Jurkat, Clone E6-1 (cell line): ENCODE data around the gene ALS2CL.

Experiments
- DNase-seq: peaks from one replicate; pipeline ENCODE4 v3.0.0-alpha.2; 2011; ENCODE audit warnings: low read depth, low spot score
- H3K4me3 ChIP-seq: 2 replicates; pipeline ENCODE4 v1.5.1; 2011; ENCODE audit warnings: mild to moderate bottlenecking, low read length, control low read depth, moderate library complexity

Gene ALS2CL

GRCh38 chr3:46681856-46682540, 11.5 kb downstream of the ALS2CL start:
- no peak for DNase-seq
- no peak overlapping the region for H3K4me3 ChIP-seq

GRCh38 chr3:46681387-46681786, 12.1 kb downstream of the ALS2CL start:
- H3K4me3 ChIP-seq, result no peak overlapping the region
- no peak for DNase-seq

DNA sequence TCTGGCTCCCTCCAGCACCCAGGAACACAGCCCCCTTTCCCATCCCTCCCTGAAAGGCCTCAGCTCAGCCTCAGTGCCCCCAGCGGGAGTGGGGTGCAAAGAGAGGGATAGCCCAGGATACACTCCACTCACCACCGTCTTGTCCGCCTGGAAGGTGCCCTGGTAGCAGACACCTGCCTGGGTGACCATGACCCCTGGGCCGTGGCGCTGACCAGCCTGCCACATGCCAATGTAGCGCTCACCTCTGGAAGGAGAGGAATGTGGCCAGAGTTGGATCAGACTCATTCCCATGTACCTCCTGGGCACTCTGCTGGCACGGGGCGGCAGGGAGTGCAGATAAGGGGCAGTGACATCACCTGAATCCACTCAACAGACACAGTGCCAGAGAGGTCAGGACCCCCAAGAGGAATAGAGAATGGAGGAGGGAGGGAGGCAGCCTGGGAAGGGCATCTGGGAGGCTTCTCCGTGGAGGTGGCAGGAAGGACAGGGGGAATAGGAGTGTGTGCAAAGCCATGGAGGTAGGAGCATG, 13.1 kb downstream of the ALS2CL start:
- H3K4me3 ChIP-seq, result no peak overlapping the region
- DNase-seq, result no peak

DNA sequence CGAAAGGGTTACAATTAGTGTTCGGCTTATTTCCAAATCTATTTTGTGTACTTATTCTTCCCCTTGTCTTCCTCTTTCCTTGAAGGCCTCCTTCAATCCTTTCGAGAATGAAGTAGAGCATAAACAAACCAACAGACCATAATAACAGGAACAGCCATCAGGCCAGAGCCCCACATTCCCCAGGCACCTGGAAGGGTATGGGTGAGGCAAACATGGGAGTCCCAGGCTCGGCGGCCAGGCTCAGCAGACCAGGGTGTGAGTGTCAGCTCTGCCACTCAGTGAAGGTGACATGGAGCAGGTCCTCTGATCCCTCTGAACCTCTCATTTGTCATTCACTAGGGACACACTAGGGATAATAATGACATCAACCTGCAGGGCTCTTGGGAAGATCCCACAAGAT, 13.8 kb downstream of the ALS2CL start:
- no peak for DNase-seq

DNA sequence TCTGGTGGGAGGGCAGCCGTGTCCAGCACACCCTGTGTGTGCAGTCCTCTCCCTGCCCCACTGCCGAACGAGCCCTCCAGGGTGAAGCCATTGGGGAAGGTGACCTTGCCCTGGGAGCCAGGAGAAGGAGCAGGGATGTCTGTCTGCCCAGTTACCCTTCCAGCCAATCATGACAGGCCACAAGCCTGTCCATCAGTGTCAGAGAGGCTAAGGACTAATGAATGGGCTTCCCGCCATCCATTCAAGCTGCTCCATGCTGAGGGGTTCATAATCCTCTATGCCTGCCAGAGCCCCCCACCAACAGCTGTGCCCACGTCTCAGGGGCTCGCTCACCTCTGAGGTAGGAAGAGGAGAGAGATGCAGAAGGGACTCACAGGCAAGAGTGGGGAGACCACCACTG, 15.2 kb downstream of the ALS2CL start:
- H3K4me3 ChIP-seq, result no peak overlapping the region
- DNase-seq, result no peak

More for the DNA sequence above, 13.8 kb downstream of the ALS2CL start:
- no peak overlapping the region for H3K4me3 ChIP-seq

DNA sequence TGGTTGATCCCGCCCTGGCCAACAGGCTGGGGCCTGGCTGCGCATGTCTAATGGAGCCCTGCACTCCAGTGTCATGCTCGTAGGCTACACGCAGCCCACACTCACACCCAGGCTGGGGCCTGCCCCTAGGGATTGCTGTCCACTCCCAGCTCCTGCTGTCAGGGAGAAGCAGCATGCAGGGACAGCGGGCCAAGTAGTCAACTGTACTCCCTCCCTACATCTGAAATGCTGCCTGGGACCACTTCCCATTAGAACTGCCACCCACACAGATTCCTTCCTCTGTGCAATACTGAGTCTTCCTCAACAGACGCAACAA, 16.1 kb downstream of the ALS2CL start:
- no peak for DNase-seq
- H3K4me3 ChIP-seq, result no peak overlapping the region

- H3K4me3 ChIP-seq, result no peak overlapping the region
- DNase-seq, result no peak
These were observed 16.7 kb downstream of the ALS2CL start for GRCh38 chr3:46676601-46677410.

- no peak for DNase-seq
- H3K4me3 ChIP-seq, result no peak overlapping the region
These were observed 17.5 kb downstream of the ALS2CL start for GRCh38 chr3:46675843-46676567.

DNA sequence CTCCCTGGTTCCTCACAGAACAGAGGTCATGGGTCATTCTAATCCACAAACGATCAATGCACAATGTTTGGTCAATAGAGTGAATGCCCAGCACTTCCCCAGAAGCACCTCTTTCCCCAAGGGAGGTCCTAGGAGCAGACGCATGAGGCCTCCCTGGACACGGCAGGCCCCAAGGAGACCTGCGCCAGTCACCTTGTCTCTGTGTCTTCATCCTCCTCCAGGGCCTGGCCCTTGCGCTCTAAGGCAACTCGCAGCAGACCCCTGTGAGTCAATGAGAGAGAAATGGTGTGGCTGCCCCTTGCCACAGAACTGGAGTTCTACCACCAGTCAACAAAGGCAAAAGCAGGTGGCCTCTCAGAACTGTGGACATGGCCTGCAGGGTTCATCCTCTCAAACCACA, 18.1 kb downstream of the ALS2CL start:
- DNase-seq, result no peak

DNA sequence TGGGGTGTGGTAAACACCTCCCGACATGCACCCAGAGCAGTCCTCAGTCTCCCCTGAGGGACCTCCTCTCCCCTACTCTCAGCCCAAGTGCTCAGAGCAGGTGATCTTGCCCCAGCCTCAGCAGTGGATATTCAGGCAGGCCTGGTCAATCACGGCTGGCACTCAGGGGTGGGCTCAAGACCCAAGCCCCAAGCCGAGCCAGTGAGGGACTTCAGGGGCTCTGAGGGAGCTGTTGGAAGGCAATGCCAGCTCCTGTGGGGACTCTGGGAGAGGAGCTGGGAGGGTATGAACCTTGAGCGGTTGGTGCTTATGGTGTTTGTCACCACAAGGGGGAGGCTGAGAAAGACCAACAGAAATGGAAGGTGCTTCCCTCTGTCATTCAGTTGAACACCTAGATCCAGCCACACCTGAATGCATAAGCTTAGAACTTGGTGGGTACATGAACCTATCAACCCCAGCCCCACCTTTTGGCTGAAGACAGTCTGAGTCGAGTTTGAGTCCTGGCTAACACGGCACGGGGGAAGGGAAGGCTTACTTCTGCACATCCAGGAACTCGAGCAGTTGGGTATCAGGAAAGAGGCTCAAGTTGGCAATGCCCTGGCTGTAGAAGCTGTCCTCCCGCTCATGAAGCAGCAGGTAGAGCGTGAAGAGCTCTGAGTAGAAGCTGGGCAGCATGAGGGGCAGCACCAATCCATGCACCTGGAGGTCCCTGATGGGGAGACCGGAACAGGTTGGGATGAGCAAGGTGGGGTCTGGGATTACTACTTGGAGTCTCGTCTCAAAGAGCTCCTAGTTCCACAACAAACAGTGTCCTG, 19.2 kb downstream of the ALS2CL start:
- peak; percentile 27 for DNase-seq
- H3K4me3 ChIP-seq, result no peak overlapping the region

More for the DNA sequence above, 18.1 kb downstream of the ALS2CL start:
- H3K4me3 ChIP-seq, result no peak overlapping the region

- H3K4me3 ChIP-seq, result no peak overlapping the region
- no peak for DNase-seq
These were observed 20.1 kb downstream of the ALS2CL start for GRCh38 chr3:46673151-46674030.

DNA sequence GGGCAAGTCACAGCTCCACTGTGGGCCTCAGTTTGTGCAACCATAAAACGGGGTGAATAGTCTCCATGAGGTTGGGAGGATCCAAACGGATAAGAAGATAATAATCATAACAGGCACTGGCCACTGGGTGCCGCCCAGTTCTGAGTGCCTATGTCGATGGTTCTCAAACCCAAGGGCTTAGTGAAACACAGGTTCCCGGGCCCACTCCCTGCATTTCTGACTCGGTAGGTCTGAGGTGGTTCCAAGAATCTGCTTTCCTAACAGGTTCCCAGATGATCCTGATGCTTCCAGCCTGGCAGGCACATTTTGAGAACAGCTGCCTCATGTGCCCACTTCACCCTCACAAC, 21.2 kb downstream of the ALS2CL start:
- no peak for DNase-seq
- H3K4me3 ChIP-seq, result no peak overlapping the region

DNA sequence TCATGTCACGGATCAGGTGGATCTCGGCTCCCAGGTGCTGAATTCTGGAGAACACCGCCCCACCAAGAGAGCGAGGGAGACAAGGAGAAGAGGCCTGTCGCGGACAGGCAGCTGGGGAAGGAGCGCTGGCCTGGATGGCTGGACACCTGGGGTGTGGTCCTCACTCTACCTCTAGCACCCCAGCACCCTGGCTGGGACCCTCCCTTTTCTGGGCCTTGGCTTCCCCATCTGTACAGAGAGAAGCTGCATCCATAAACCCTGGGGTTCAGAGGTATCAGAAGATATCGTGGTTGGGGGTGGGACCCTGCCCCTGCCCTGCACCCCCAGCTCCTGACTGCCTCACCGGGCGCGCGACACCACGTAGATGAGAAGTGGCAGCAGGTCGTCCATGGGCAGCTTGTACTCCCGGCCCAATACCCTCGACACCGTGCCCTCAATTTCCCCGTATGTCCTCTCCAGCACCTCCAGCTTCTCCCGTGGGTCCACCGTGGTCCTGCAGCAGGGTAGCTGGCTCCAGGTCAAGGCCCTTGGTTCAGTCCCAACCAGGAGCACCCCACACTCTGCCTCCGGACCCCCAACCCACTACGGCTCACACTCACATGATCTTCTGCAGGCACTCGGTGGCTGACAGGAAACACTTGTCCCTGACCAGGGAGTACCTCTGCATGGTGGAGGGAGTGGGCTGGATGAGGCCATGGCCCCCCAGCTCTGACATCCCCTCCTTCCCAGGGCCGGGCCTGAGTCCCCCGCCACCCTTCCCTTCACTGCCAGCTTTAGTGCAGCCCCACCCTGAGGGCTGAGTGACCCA, 21.7 kb downstream of the ALS2CL start:
- H3K4me3 ChIP-seq, result no peak overlapping the region
- DNase-seq, result no peak

DNA sequence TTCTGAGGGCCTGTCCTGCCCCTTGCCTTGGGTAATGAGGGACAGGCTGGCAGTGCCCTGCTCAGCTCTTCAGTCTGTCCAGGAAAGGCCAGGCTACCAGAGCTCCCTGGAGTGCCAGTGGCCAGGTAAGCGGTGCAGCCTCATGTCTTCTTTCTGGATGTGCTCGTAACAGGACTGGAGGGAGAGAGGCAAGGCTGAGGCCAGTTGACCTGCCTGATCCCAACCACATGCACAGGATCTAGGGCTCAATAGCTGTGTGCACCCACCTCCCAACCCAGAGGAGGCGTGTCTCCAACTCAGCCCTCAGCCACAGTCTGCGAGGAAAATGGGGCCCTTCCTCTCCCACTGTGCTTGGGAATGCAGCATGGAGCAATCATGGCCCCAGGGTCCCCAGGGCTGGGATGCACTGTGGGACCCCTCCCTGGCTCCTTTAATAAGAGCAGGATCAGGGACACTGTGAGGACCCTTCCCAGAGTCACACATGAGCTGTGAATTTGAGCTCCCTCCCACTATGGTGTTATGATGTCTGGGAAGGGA, 22.5 kb downstream of the ALS2CL start:
- H3K4me3 ChIP-seq, result no peak overlapping the region
- no peak for DNase-seq

- H3K4me3 ChIP-seq, result no peak overlapping the region
- no peak for DNase-seq
These were observed 23.2 kb downstream of the ALS2CL start for GRCh38 chr3:46670000-46670890.

- no peak overlapping the region for H3K4me3 ChIP-seq
- no peak for DNase-seq
These were observed 24.1 kb downstream of the ALS2CL start for GRCh38 chr3:46669191-46669999.
